Measurements from ENCODE around the gene COL28A1.

The COL28A1 gene

DNA sequence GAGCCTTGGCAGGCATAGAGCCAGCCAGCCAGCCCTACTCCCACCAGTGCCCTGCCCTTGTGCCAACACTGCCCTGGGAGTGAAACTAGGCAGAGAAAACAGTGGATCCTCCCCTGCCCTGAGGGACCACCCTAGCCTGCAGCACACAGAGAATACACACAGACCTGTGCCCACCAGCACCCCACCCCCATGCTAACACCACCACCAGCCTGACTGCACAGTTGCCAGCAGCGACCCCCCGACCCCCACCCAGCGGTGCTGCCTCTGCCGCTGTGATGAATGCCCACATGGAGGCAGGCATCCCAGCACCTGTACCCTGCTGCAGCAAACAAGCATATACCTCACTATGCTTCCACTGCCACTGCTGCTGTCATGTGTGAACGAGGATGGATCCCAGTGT, 21.6 kb upstream of the COL28A1 start:
- no peaks in the 10 kb centered on the region for H3K27me3 ChIP-seq (ENCODE audit: control insufficient read depth, low read length)
- no peak overlapping the region for H3K4me3 ChIP-seq (ENCODE audit: low read length)
- H3K4me2 ChIP-seq (ENCODE audit: low read length), result no peak overlapping the region
- no peaks in the 10 kb centered on the region for H3F3A ChIP-seq (ENCODE audit: control insufficient read depth, insufficient read depth)
- H3K79me2 ChIP-seq (ENCODE audit: control insufficient read depth, low read length), result no peaks in the 10 kb centered on the region
- TF ChIP-seq, protein P1, sequence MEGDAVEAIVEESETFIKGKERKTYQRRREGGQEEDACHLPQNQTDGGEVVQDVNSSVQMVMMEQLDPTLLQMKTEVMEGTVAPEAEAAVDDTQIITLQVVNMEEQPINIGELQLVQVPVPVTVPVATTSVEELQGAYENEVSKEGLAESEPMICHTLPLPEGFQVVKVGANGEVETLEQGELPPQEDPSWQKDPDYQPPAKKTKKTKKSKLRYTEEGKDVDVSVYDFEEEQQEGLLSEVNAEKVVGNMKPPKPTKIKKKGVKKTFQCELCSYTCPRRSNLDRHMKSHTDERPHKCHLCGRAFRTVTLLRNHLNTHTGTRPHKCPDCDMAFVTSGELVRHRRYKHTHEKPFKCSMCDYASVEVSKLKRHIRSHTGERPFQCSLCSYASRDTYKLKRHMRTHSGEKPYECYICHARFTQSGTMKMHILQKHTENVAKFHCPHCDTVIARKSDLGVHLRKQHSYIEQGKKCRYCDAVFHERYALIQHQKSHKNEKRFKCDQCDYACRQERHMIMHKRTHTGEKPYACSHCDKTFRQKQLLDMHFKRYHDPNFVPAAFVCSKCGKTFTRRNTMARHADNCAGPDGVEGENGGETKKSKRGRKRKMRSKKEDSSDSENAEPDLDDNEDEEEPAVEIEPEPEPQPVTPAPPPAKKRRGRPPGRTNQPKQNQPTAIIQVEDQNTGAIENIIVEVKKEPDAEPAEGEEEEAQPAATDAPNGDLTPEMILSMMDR (IDR thresholded peaks at IDR 0.05; ENCODE audit: low read depth, low read length, poor library complexity, severe bottlenecking), result no peak
- no peak for TF ChIP-seq EZH2phosphoT487 (IDR thresholded peaks at IDR 0.05; ENCODE audit: borderline replicate concordance, low read length)
- H4K20me1 ChIP-seq (ENCODE audit: control insufficient read depth, insufficient read depth, low read depth, low read length), result no peaks in the 10 kb centered on the region
- H3K9me2 ChIP-seq (replicated peaks; ENCODE audit: control insufficient read depth, low read length), result no peaks in the 10 kb centered on the region
- H3K4me1 ChIP-seq (ENCODE audit: control insufficient read depth, low read length), result peaks cover 10% of the 10 kb centered on the region
- H3K27ac ChIP-seq (ENCODE audit: low read depth, low read length), result no peak overlapping the region
- no peaks in the 10 kb centered on the region for H3K36me3 ChIP-seq (ENCODE audit: control insufficient read depth, low read length)
- H3K9me3 ChIP-seq (ENCODE audit: control insufficient read depth, insufficient read depth, low read length), result peaks cover 4% of the 10 kb centered on the region; the same call in 1 of the 2 replicates

DNA sequence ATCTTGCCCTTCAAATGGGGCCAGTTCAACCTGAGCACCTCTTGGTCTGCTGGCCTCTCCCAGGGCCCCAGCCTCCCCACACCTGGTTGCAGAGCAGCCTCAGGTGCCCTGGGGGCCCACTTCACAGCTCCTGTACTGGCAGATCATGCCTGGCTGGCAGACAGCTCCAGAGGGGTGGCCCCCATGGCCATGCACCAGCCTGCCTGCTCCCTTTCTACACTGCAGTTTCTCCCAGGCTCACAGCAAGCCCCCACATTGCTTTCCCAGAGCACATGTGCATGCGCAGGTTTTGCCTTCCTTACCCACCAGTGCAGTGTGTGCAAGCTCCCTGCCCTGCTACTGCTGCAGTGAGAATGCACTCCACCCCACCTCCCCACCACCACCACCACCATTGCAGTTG, 21.2 kb upstream of the COL28A1 start:
- peaks cover 4% of the 10 kb centered on the region; the same call in 1 of the 2 replicates for H3K9me3 ChIP-seq (ENCODE audit: control insufficient read depth, insufficient read depth, low read length)
- H3K79me2 ChIP-seq (ENCODE audit: control insufficient read depth, low read length), result no peaks in the 10 kb centered on the region
- TF ChIP-seq, protein P1 (IDR thresholded peaks at IDR 0.05; ENCODE audit: low read depth, low read length, poor library complexity, severe bottlenecking), result no peak
- TF ChIP-seq EZH2phosphoT487 (IDR thresholded peaks at IDR 0.05; ENCODE audit: borderline replicate concordance, low read length), result no peak
- no peak overlapping the region for H3K27ac ChIP-seq (ENCODE audit: low read depth, low read length)
- no peaks in the 10 kb centered on the region for H4K20me1 ChIP-seq (ENCODE audit: control insufficient read depth, insufficient read depth, low read depth, low read length)
- H3K9me2 ChIP-seq (replicated peaks; ENCODE audit: control insufficient read depth, low read length), result no peaks in the 10 kb centered on the region
- no peak overlapping the region for H3K4me2 ChIP-seq (ENCODE audit: low read length)
- no peaks in the 10 kb centered on the region for H3K27me3 ChIP-seq (ENCODE audit: control insufficient read depth, low read length)
- H3F3A ChIP-seq (ENCODE audit: control insufficient read depth, insufficient read depth), result no peaks in the 10 kb centered on the region
- H3K36me3 ChIP-seq (ENCODE audit: control insufficient read depth, low read length), result no peaks in the 10 kb centered on the region
- peaks cover 10% of the 10 kb centered on the region for H3K4me1 ChIP-seq (ENCODE audit: control insufficient read depth, low read length)
- H3K4me3 ChIP-seq (ENCODE audit: low read length), result no peak overlapping the region

DNA sequence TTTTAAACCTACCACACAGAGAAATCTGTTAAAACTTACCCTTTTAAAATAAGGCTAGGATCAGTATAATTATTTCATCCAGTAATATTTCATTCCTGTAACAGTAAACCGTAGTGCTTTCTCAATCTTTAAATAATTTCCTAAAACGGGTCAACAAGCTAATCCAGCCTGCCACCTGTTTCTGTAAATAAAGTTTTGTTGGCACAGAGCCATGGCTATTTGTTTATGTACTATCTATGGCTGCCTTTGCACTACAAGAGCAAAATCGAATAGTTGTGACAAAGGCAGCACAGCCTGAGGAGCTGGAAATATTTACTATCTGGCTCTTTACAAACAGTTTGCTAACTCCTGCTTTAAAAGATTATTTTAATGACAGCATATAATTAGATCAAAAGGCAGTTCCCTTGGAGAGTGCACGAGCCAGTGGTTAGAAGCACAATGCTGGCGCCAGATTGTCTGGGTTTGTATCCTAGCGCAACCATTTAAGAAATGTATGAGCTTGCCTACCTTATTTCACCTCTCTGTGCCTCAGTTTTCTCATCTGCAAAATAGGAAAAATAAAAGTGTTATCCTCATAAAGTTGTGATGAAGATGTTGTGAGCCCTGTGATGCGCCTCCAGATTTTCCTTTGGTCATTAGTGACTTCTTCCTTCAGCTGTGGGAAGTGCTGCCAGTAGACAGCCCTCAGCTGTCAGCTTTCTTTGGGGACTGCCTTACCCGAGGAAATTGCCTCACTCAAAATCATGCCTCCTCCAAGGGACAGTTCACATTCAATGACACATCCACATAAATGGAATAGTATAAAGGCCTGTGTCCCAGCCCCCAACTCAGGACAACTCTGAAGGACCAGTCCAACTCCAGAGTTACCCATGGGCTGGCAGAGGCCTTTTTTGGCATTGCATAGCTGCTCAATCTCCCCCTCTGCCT, 19.2 kb upstream of the COL28A1 start:
- Histone ChIP-seq H3K9me3 (ENCODE audit: control insufficient read depth, insufficient read depth, low read length) (peaks cover 4% of the 10 kb centered on the region; the same call in 1 of the 2 replicates), H3K4me1 (ENCODE audit: control insufficient read depth, low read length) (peaks cover 10% of the 10 kb centered on the region), H3K4me2 (ENCODE audit: low read length) (peak overlapping the region; percentile 25)

More for the DNA sequence above, 19.2 kb upstream of the COL28A1 start:
- no peaks in the 10 kb centered on the region for H3K79me2 ChIP-seq (ENCODE audit: control insufficient read depth, low read length)
- H4K20me1 ChIP-seq (ENCODE audit: control insufficient read depth, insufficient read depth, low read depth, low read length), result no peaks in the 10 kb centered on the region
- TF ChIP-seq, protein P1 (IDR thresholded peaks at IDR 0.05; ENCODE audit: low read depth, low read length, poor library complexity, severe bottlenecking), result no peak
- no peak for TF ChIP-seq EZH2phosphoT487 (IDR thresholded peaks at IDR 0.05; ENCODE audit: borderline replicate concordance, low read length)
- H3F3A ChIP-seq (ENCODE audit: control insufficient read depth, insufficient read depth), result no peaks in the 10 kb centered on the region
- no peaks in the 10 kb centered on the region for H3K9me2 ChIP-seq (replicated peaks; ENCODE audit: control insufficient read depth, low read length)
- no peak overlapping the region for H3K27ac ChIP-seq (ENCODE audit: low read depth, low read length)
- H3K4me3 ChIP-seq (ENCODE audit: low read length), result no peak overlapping the region
- H3K27me3 ChIP-seq (ENCODE audit: control insufficient read depth, low read length), result no peaks in the 10 kb centered on the region
- H3K36me3 ChIP-seq (ENCODE audit: control insufficient read depth, low read length), result no peaks in the 10 kb centered on the region

All from DOHH2 (cell line).